ENCODE results near the gene GPLD1. TPM values are rescaled to one million over a fixed set of nuclear protein-coding genes. Genes with fewer than 3 reads are reported as not detected.

Gene GPLD1
- total and polyA plus RNA-seq, 8 donors, result 0.27 to 1.2 (median 0.93) TPM

DNA sequence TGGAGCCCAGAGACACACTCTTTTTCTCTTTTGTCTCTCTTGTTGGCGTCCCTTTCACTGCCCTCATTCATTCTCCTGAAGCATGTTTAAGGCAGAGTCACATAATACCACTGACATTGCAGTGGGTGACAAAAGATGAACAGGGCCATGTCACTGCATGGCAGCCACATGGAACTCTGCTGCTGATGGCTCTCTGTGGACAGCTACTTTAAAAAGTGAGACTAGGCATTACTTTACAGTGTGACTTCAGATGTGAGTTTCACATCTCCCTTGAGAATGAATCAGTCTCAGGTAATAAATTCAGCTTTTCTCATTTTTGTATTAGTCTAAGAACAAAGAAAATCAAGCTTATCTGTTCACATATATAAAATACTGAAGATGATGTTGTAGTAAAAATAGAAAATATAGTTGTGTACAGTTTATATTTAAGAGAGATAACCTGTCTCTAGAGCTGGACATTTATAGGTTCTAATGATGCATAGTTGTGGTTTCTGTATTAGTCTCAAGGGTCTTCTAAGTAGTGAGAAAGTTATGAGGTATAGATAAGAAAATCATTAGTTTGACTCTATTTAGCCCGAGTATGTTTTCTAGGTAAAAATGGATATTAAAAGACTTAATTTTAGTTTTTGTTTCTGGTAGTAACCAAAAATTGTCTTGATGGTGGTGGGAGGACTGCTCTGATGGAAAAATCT is 80.5 kb downstream of the GPLD1 start:
- FAIRE-seq, result no peak
- H3K27ac ChIP-seq, result no peak overlapping the region
- H3K36me3 ChIP-seq, result peaks cover 3 to 41% (median 12%) of the 10 kb centered on the region in 3 donors
- H3K27me3 ChIP-seq, result no peaks in the 10 kb centered on the region
- intact Hi-C loops (cut with DNase I), result no loop called here
- peaks cover 0 to 10% (median 7%) of the 10 kb centered on the region in 3 donors for H3K4me1 ChIP-seq
- no peaks in the 10 kb centered on the region for H3K9me3 ChIP-seq
- no peak for DNase-seq
- WGBS, 2 donors, result 75 to 78% methylated on average over 2 of the region's 2 CpGs
- TF ChIP-seq, protein P1, sequence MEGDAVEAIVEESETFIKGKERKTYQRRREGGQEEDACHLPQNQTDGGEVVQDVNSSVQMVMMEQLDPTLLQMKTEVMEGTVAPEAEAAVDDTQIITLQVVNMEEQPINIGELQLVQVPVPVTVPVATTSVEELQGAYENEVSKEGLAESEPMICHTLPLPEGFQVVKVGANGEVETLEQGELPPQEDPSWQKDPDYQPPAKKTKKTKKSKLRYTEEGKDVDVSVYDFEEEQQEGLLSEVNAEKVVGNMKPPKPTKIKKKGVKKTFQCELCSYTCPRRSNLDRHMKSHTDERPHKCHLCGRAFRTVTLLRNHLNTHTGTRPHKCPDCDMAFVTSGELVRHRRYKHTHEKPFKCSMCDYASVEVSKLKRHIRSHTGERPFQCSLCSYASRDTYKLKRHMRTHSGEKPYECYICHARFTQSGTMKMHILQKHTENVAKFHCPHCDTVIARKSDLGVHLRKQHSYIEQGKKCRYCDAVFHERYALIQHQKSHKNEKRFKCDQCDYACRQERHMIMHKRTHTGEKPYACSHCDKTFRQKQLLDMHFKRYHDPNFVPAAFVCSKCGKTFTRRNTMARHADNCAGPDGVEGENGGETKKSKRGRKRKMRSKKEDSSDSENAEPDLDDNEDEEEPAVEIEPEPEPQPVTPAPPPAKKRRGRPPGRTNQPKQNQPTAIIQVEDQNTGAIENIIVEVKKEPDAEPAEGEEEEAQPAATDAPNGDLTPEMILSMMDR (IDR thresholded peaks at IDR 0.05), result no peak
- no peak overlapping the region for H3K4me3 ChIP-seq
- no peak for ATAC-seq

DNA sequence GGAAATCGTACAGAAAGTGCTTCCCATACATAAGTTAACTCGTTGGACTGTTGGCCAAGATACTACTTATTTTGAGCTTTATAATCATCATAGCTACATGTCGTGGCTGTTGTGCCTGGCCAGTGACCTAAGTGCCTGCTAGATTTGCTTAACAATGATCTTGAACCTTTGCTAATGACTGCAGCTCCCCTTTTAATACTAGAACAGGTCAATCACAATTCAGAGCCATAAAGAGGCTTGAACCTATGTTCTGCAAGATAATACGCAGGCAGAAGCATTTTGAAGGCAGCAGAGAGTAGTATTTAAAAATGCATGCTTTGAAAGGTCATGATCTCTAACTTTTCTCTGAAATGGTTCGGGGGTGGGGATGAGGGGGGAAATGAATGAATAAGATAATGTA is 84.1 kb downstream of the GPLD1 start:
- DNase-seq (no peak), ATAC-seq (no peak), FAIRE-seq (no peak)
- Histone ChIP-seq H3K9me3 (no peaks in the 10 kb centered on the region), H3K4me3 (no peak overlapping the region), H3K27me3 (no peaks in the 10 kb centered on the region), H3K4me1 (peaks cover 0 to 11% (median 10%) of the 10 kb centered on the region in 3 donors), H3K36me3 (peaks cover 3 to 13% (median 5%) of the 10 kb centered on the region in 3 donors), H3K27ac (no peak overlapping the region)
- intact Hi-C loops (cut with DNase I), result no loop called here
- TF ChIP-seq, protein P1 (IDR thresholded peaks at IDR 0.05), result no peak
- WGBS, 2 donors, result 81 to 82% methylated on average over 5 of the region's 5 CpGs

DNA sequence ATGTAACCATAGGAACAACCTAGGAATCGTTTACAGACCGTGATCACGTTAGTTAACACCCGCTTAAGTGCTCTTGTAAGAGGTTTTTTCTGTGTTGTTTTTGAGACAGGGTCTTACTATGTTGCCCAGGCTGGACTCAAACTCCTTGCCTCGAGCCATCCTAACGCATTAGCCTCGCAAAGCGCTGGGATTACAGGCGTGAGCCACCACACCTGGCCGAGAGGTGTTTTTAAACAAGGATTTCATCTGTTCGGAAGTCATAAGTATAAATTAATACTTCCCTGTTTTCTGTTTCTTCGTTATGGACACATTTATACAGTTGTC is 85.9 kb downstream of the GPLD1 start:
- DNase-seq, result no peak
- Histone ChIP-seq H3K27me3 (no peaks in the 10 kb centered on the region), H3K4me1 (peaks cover 0 to 11% (median 10%) of the 10 kb centered on the region in 3 donors), H3K4me3 (peak overlapping the region; percentile 57 to 100 (median 79)), H3K9me3 (no peaks in the 10 kb centered on the region), H3K27ac (peak overlapping the region in 3 of 4 donors; percentile 41 to 71 (median 66)), H3K36me3 (peaks cover 0 to 3% (median 1%) of the 10 kb centered on the region in 3 donors)
- 1 to 3% methylated on average over 12 of the region's 12 CpGs for WGBS, 2 donors
- intact Hi-C loops (cut with DNase I), result no loop called here
- TF ChIP-seq, protein P1 (IDR thresholded peaks at IDR 0.05), result no peak
- no peak for ATAC-seq
- no peak for FAIRE-seq

DNA sequence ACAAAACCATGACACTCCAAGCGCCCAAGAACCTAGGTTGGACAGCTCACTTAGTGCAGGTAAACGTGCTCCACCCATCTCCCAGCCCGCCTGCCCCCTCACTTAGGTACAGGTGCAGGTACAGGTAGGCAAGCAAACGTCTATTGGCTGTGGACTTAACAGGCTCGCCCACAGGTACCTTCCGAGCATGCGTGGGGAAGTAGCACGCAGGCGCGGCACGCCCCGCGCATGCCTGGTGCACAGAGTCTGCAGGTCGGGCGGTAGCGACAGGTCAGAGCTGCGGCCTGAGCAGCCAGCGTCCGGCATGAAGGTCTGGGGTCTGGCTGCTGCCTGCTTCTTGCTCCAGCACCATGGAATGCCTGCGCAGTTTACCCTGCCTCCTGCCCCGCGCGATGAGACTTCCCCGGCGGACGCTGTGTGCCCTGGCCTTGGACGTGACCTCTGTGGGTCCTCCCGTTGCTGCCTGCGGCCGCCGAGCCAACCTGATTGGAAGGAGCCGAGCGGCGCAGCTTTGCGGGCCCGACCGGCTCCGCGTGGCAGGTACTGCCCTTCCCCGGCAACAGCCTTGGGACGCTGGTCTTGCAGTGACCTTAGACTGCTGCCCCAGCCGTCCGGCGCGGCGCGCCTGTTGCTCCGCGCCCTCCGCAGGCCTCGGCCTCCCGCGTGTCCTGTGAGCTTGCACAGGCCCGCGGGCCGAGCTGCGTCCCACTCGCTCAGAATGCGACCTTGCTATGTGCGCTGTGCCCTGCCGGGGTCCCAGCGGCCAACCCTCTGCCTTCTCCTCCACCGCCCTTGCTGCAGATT is 86.5 kb downstream of the GPLD1 start, which contains the start of gene MRS2:
Gene MRS2, plus strand, starts transcription at position 240 of the 804 bp plus-strand sequence. Its CDS starts 111 bp downstream, at position 351.
- H3K36me3 ChIP-seq, result no peaks in the 10 kb centered on the region
- H3K9me3 ChIP-seq, result no peaks in the 10 kb centered on the region
- peak within 1 kb of the TSS; percentile 57 to 100 (median 79) for H3K4me3 ChIP-seq
- H3K27ac ChIP-seq, result peak within 1 kb of the TSS; percentile 41 to 71 (median 64)
- intact Hi-C loops (cut with DNase I), result no loop called here
- FAIRE-seq, result no peak
- WGBS, 2 donors, result 0% methylated on average over 62 to 63 of the region's 63 CpGs
- ATAC-seq, result peak; percentile 99 to 100 (median 99)
- peak; percentile 91 to 98 (median 94) for DNase-seq
- TF ChIP-seq, protein P1 (IDR thresholded peaks at IDR 0.05), result no peak
- no peaks in the 10 kb centered on the region for H3K27me3 ChIP-seq
- H3K4me1 ChIP-seq, result peaks cover 0 to 11% (median 10%) of the 10 kb centered on the region in 3 donors
